Measurements from ENCODE around the gene SGCA. TPM values are rescaled to one million over a fixed set of nuclear protein-coding genes. Genes with fewer than 3 reads are reported as not detected.
A peak's percentile ranks its signal among the peaks of the same experiment; 100 is the strongest.

Gene SGCA
- total and polyA plus RNA-seq, 7 donors = 120 to 291 (median 254) TPM

GRCh38 chr17:50151041-50151936 is 14.5 kb upstream of the SGCA start:
- no peaks in the 10 kb centered on the region for H3K36me3 ChIP-seq (ENCODE audit: insufficient read depth in 1 of 2, low read depth in 1 of 2)
- intact Hi-C loops (cut with DNase I) = no loop called here
- H3K27ac ChIP-seq = peak overlapping the region; percentile 83
- peaks cover 68% of the 10 kb centered on the region for H3K4me1 ChIP-seq
- peak overlapping the region; percentile 84 for H3K4me3 ChIP-seq
- ATAC-seq = peak; percentile 74 to 82 (median 77)
- peak; percentile 92 to 95 for DNase-seq
- TF ChIP-seq, protein P1, sequence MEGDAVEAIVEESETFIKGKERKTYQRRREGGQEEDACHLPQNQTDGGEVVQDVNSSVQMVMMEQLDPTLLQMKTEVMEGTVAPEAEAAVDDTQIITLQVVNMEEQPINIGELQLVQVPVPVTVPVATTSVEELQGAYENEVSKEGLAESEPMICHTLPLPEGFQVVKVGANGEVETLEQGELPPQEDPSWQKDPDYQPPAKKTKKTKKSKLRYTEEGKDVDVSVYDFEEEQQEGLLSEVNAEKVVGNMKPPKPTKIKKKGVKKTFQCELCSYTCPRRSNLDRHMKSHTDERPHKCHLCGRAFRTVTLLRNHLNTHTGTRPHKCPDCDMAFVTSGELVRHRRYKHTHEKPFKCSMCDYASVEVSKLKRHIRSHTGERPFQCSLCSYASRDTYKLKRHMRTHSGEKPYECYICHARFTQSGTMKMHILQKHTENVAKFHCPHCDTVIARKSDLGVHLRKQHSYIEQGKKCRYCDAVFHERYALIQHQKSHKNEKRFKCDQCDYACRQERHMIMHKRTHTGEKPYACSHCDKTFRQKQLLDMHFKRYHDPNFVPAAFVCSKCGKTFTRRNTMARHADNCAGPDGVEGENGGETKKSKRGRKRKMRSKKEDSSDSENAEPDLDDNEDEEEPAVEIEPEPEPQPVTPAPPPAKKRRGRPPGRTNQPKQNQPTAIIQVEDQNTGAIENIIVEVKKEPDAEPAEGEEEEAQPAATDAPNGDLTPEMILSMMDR (IDR thresholded peaks at IDR 0.05) = peak; percentile 68
- 1% methylated on average over 31 to 40 of the region's 40 CpGs for WGBS, 3 donors
- H3K9me3 ChIP-seq = no peaks in the 10 kb centered on the region
- no peaks in the 10 kb centered on the region for H3K27me3 ChIP-seq (ENCODE audit: insufficient read depth in 3 of 3, low read length in 2 of 3)

DNA sequence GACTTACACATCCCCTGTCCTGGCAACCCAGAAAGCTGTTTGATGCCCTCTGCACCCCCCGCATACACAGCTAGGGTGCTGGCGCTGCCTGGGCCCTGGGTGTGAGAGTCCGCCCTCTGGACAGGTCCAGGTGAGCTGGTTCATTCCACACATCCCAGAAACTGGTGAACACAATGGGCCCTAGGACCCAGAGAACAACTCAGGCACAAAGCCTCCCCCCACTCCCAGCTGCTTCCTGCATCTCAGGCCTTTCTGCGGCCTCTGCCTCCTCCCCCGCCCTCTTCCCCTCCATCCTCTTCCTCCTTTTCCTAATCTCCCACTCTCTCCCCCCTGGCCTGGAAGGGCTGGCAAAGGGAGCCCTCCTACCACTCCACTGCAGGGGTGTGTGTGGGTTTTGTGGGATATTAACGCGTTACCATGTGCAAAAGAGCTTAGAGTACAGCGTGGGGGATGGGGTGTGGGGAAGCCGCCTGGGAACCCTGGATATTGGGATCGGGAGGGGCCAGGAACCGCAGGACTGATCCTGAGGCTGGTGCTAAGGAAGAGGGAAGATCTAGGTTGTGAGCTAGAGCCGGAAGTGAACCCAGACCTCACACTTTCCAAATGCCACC is 13.8 kb upstream of the SGCA start:
- peak overlapping the region; percentile 83 for H3K27ac ChIP-seq
- intact Hi-C loops (cut with DNase I) = loop anchor here in 1 of 2 donors (1.0 to 2.0 kb wide), 2 partner anchors 9 to 57 kb away; partner anchors contain the start of gene PDK2
- H3K27me3 ChIP-seq (ENCODE audit: insufficient read depth in 3 of 3, low read length in 2 of 3) = no peaks in the 10 kb centered on the region
- H3K4me3 ChIP-seq = peak overlapping the region; percentile 84
- no peaks in the 10 kb centered on the region for H3K36me3 ChIP-seq (ENCODE audit: insufficient read depth in 1 of 2, low read depth in 1 of 2)
- ATAC-seq (peak; percentile 53 to 73 (median 66)), DNase-seq (peak; percentile 82 to 86)
- TF ChIP-seq, protein P1 (IDR thresholded peaks at IDR 0.05) = no peak
- WGBS, 3 donors = 12 to 31% (median 13%) methylated on average over 11 to 12 of the region's 12 CpGs
- H3K4me1 ChIP-seq = peaks cover 60% of the 10 kb centered on the region
- no peaks in the 10 kb centered on the region for H3K9me3 ChIP-seq

DNA sequence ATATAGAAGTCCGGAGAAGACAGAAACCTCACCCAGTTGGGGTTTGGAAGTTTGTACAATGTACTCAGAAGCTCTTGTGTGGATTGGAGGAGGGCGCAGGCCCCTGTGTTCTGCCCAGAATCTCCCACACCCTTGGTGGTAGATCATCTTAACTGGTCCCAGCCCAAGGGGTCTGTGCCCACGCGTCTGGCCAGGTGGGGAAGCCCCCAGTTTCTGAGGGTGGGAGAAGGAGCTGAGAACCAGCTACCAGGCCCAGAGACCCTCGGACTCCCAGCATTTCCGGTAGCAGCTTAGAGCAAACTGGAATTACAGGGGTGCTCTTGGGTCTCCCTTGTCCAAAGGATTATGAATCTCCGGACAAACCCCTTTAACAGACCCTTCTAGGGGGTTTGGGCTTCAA is 13.1 kb upstream of the SGCA start:
- TF ChIP-seq, protein P1 (IDR thresholded peaks at IDR 0.05) = no peak
- H3K27ac ChIP-seq = peak overlapping the region; percentile 83
- intact Hi-C loops (cut with DNase I) = loop anchor here in 1 of 2 donors (1.0 to 2.0 kb wide), 2 partner anchors 9 to 58 kb away; partner anchors contain the start of gene PDK2
- ATAC-seq = no peak
- H3K36me3 ChIP-seq (ENCODE audit: insufficient read depth in 1 of 2, low read depth in 1 of 2) = no peaks in the 10 kb centered on the region
- peaks cover 53% of the 10 kb centered on the region for H3K4me1 ChIP-seq
- WGBS, 3 donors = 65 to 66% (median 65%) methylated on average over 7 of the region's 7 CpGs
- H3K4me3 ChIP-seq = peak overlapping the region; percentile 84
- peak in 1 of 2 donors; percentile 49 for DNase-seq
- H3K27me3 ChIP-seq (ENCODE audit: insufficient read depth in 3 of 3, low read length in 2 of 3) = no peaks in the 10 kb centered on the region
- no peaks in the 10 kb centered on the region for H3K9me3 ChIP-seq

- intact Hi-C loops (cut with DNase I) = loop anchor here in 1 of 2 donors (2.0 kb wide), 1 partner anchor 59 kb away; the partner anchor contains the start of gene PDK2
- Histone ChIP-seq H3K27me3 (ENCODE audit: insufficient read depth in 3 of 3, low read length in 2 of 3) (no peaks in the 10 kb centered on the region), H3K27ac (peak overlapping the region; percentile 83), H3K36me3 (ENCODE audit: insufficient read depth in 1 of 2, low read depth in 1 of 2) (no peaks in the 10 kb centered on the region), H3K4me1 (peaks cover 43% of the 10 kb centered on the region), H3K9me3 (no peaks in the 10 kb centered on the region), H3K4me3 (no peak overlapping the region)
- peak; percentile 77 to 87 for DNase-seq
- WGBS, 3 donors = 25 to 51% (median 32%) methylated on average over 16 of the region's 16 CpGs
- TF ChIP-seq, protein P1 (IDR thresholded peaks at IDR 0.05) = no peak
- peak in 3 of 4 donors; percentile 22 to 51 (median 46) for ATAC-seq
Observed at GRCh38 chr17:50153650-50154575, 11.9 kb upstream of the SGCA start.

All from psoas muscle (tissue), 8 donors.